Rectal smooth muscle tissue (tissue), 1 donor: ENCODE measurements around the gene KNOP1.

ENCODE experiments used
- H3K27ac ChIP-seq: one replicate; pipeline ENCODE4 v1.7.0; 2013; ENCODE audit warnings: low read depth, low read length, inconsistent platforms
- H3K27me3 ChIP-seq: one replicate; pipeline ENCODE4 v1.7.0; 2013; ENCODE audit warnings: low read length; ENCODE audit not compliant: control insufficient read depth, insufficient read depth
- H3K36me3 ChIP-seq: one replicate; pipeline ENCODE4 v1.7.0; 2013; ENCODE audit warnings: low read length; ENCODE audit not compliant: control insufficient read depth, insufficient read depth
- H3K4me1 ChIP-seq: one replicate; pipeline ENCODE4 v1.7.0; 2013; ENCODE audit warnings: low read length; ENCODE audit not compliant: control insufficient read depth, insufficient read depth
- H3K4me3 ChIP-seq: one replicate; pipeline ENCODE4 v1.7.0; 2013; ENCODE audit warnings: low read length
- H3K9ac ChIP-seq: one replicate; pipeline ENCODE4 v1.7.0; 2013; ENCODE audit warnings: low read length

KNOP1 gene

GRCh38 chr16:19710191-19710908 lies 7.7 kb downstream of the KNOP1 start:
- Histone ChIP-seq H3K4me1 (no peaks in the 10 kb centered on the region), H3K27me3 (no peaks in the 10 kb centered on the region), H3K4me3 (no peak overlapping the region), H3K9ac (no peak overlapping the region), H3K36me3 (peaks cover 20% of the 10 kb centered on the region), H3K27ac (no peak overlapping the region)

- Histone ChIP-seq H3K9ac (no peak overlapping the region), H3K4me3 (no peak overlapping the region), H3K27ac (no peak overlapping the region), H3K4me1 (no peaks in the 10 kb centered on the region), H3K36me3 (peaks cover 26% of the 10 kb centered on the region), H3K27me3 (no peaks in the 10 kb centered on the region)
Measured at GRCh38 chr16:19709381-19710136, 8.5 kb downstream of the KNOP1 start.

GRCh38 chr16:19708296-19709205 lies 9.5 kb downstream of the KNOP1 start:
- peaks cover 21% of the 10 kb centered on the region for H3K36me3 ChIP-seq
- no peak overlapping the region for H3K27ac ChIP-seq
- no peaks in the 10 kb centered on the region for H3K27me3 ChIP-seq
- no peaks in the 10 kb centered on the region for H3K4me1 ChIP-seq
- no peak overlapping the region for H3K4me3 ChIP-seq
- no peak overlapping the region for H3K9ac ChIP-seq

GRCh38 chr16:19707569-19708295 lies 10.3 kb downstream of the KNOP1 start:
- Histone ChIP-seq H3K36me3 (peaks cover 22% of the 10 kb centered on the region), H3K9ac (no peak overlapping the region), H3K27me3 (no peaks in the 10 kb centered on the region), H3K4me1 (no peaks in the 10 kb centered on the region), H3K27ac (no peak overlapping the region), H3K4me3 (no peak overlapping the region)

- no peak overlapping the region for H3K9ac ChIP-seq
- no peak overlapping the region for H3K4me3 ChIP-seq
- H3K36me3 ChIP-seq, result peaks cover 22% of the 10 kb centered on the region
- H3K4me1 ChIP-seq, result no peaks in the 10 kb centered on the region
- no peaks in the 10 kb centered on the region for H3K27me3 ChIP-seq
- H3K27ac ChIP-seq, result no peak overlapping the region
Measured at GRCh38 chr16:19706846-19707245, 11.2 kb downstream of the KNOP1 start.

- Histone ChIP-seq H3K36me3 (peaks cover 22% of the 10 kb centered on the region), H3K9ac (no peak overlapping the region), H3K27ac (no peak overlapping the region), H3K27me3 (no peaks in the 10 kb centered on the region), H3K4me1 (no peaks in the 10 kb centered on the region), H3K4me3 (no peak overlapping the region)
Measured at GRCh38 chr16:19705843-19706242, 12.2 kb downstream of the KNOP1 start.

GRCh38 chr16:19705146-19705501 lies 12.9 kb downstream of the KNOP1 start:
- Histone ChIP-seq H3K27me3 (no peaks in the 10 kb centered on the region), H3K4me3 (no peak overlapping the region), H3K9ac (no peak overlapping the region), H3K36me3 (peaks cover 22% of the 10 kb centered on the region), H3K27ac (no peak overlapping the region), H3K4me1 (no peaks in the 10 kb centered on the region)

GRCh38 chr16:19704321-19705145 lies 13.5 kb downstream of the KNOP1 start:
- Histone ChIP-seq H3K9ac (no peak overlapping the region), H3K4me3 (no peak overlapping the region), H3K27me3 (no peaks in the 10 kb centered on the region), H3K27ac (no peak overlapping the region), H3K4me1 (no peaks in the 10 kb centered on the region), H3K36me3 (peaks cover 19% of the 10 kb centered on the region)

GRCh38 chr16:19703172-19703889 lies 14.7 kb downstream of the KNOP1 start:
- Histone ChIP-seq H3K27me3 (no peaks in the 10 kb centered on the region), H3K4me3 (no peak overlapping the region), H3K27ac (no peak overlapping the region), H3K9ac (no peak overlapping the region), H3K36me3 (peaks cover 20% of the 10 kb centered on the region), H3K4me1 (no peaks in the 10 kb centered on the region)

GRCh38 chr16:19701091-19701490 lies 16.9 kb downstream of the KNOP1 start:
- H3K4me1 ChIP-seq, result peaks cover 5% of the 10 kb centered on the region
- peaks cover 20% of the 10 kb centered on the region for H3K36me3 ChIP-seq
- no peaks in the 10 kb centered on the region for H3K27me3 ChIP-seq
- no peak overlapping the region for H3K27ac ChIP-seq
- H3K4me3 ChIP-seq, result no peak overlapping the region
- H3K9ac ChIP-seq, result no peak overlapping the region

- no peaks in the 10 kb centered on the region for H3K27me3 ChIP-seq
- peaks cover 7% of the 10 kb centered on the region for H3K4me1 ChIP-seq
- H3K9ac ChIP-seq, result no peak overlapping the region
- H3K4me3 ChIP-seq, result no peak overlapping the region
- no peak overlapping the region for H3K27ac ChIP-seq
- H3K36me3 ChIP-seq, result peaks cover 20% of the 10 kb centered on the region
Measured at GRCh38 chr16:19700319-19700781, 17.7 kb downstream of the KNOP1 start.
